Activated naive CD8-positive, alpha-beta T cell (primary cell): Measurements from ENCODE around the gene TRIM24.
A peak's percentile ranks its signal among the peaks of the same experiment; 100 is the strongest.

Source experiments
- H3K27ac Mint-ChIP-seq: one replicate; pipeline ENCODE4 v1.8.0; 2021; ENCODE audit warnings: mixed read lengths
- H3K27me3 Mint-ChIP-seq: one replicate; pipeline ENCODE4 v1.8.0; 2021; ENCODE audit warnings: mixed read lengths
- H3K36me3 Mint-ChIP-seq: one replicate; pipeline ENCODE4 v1.8.0; 2021; ENCODE audit warnings: mixed read lengths
- H3K4me1 Mint-ChIP-seq: one replicate; pipeline ENCODE4 v1.8.0; 2021; ENCODE audit warnings: low read depth, mixed read lengths
- H3K4me3 Mint-ChIP-seq: one replicate; pipeline ENCODE4 v1.8.0; 2021; ENCODE audit warnings: mild to moderate bottlenecking, mixed read lengths
- H3K9me3 Mint-ChIP-seq: one replicate; pipeline ENCODE4 v1.8.0; 2021; ENCODE audit warnings: low read depth, mixed read lengths

TRIM24 gene

GRCh38 chr7:138618506-138618905 is 158.4 kb downstream of the TRIM24 start:
- Mint-ChIP-seq H3K36me3 (no peaks in the 10 kb centered on the region), H3K4me3 (no peak overlapping the region), H3K27ac (no peak overlapping the region), H3K4me1 (peaks cover 5% of the 10 kb centered on the region), H3K27me3 (no peaks in the 10 kb centered on the region), H3K9me3 (no peaks in the 10 kb centered on the region)

GRCh38 chr7:138618933-138619332 is 158.9 kb downstream of the TRIM24 start:
- Mint-ChIP-seq H3K4me3 (no peak overlapping the region), H3K4me1 (peaks cover 2% of the 10 kb centered on the region), H3K36me3 (no peaks in the 10 kb centered on the region), H3K27me3 (no peaks in the 10 kb centered on the region), H3K27ac (no peak overlapping the region), H3K9me3 (no peaks in the 10 kb centered on the region)

GRCh38 chr7:138622841-138623240 is 162.8 kb downstream of the TRIM24 start:
- peaks cover 34% of the 10 kb centered on the region for H3K4me1 Mint-ChIP-seq
- H3K9me3 Mint-ChIP-seq, result no peaks in the 10 kb centered on the region
- no peaks in the 10 kb centered on the region for H3K27me3 Mint-ChIP-seq
- no peaks in the 10 kb centered on the region for H3K36me3 Mint-ChIP-seq
- H3K27ac Mint-ChIP-seq, result no peak overlapping the region
- no peak overlapping the region for H3K4me3 Mint-ChIP-seq

GRCh38 chr7:138625084-138625848 is 165.2 kb downstream of the TRIM24 start:
- peak overlapping the region; percentile 62 for H3K4me3 Mint-ChIP-seq
- H3K27ac Mint-ChIP-seq, result peak overlapping the region; percentile 79
- no peaks in the 10 kb centered on the region for H3K27me3 Mint-ChIP-seq
- H3K9me3 Mint-ChIP-seq, result no peaks in the 10 kb centered on the region
- H3K36me3 Mint-ChIP-seq, result no peaks in the 10 kb centered on the region
- peaks cover 42% of the 10 kb centered on the region for H3K4me1 Mint-ChIP-seq

- Mint-ChIP-seq H3K27ac (peak overlapping the region; percentile 79), H3K4me1 (peaks cover 45% of the 10 kb centered on the region), H3K4me3 (peak overlapping the region; percentile 62), H3K36me3 (no peaks in the 10 kb centered on the region), H3K9me3 (no peaks in the 10 kb centered on the region), H3K27me3 (no peaks in the 10 kb centered on the region)
Measured at GRCh38 chr7:138625849-138626230, 165.8 kb downstream of the TRIM24 start.

- no peak overlapping the region for H3K4me3 Mint-ChIP-seq
- H3K9me3 Mint-ChIP-seq, result no peaks in the 10 kb centered on the region
- no peaks in the 10 kb centered on the region for H3K27me3 Mint-ChIP-seq
- H3K27ac Mint-ChIP-seq, result peak overlapping the region; percentile 28
- H3K4me1 Mint-ChIP-seq, result peaks cover 45% of the 10 kb centered on the region
- no peaks in the 10 kb centered on the region for H3K36me3 Mint-ChIP-seq
Measured at GRCh38 chr7:138626846-138627245, 166.8 kb downstream of the TRIM24 start.

- Mint-ChIP-seq H3K27ac (peak overlapping the region; percentile 28), H3K4me3 (no peak overlapping the region), H3K27me3 (no peaks in the 10 kb centered on the region), H3K36me3 (no peaks in the 10 kb centered on the region), H3K9me3 (no peaks in the 10 kb centered on the region), H3K4me1 (peaks cover 47% of the 10 kb centered on the region)
Measured at GRCh38 chr7:138627361-138627760, 167.3 kb downstream of the TRIM24 start.

- H3K27ac Mint-ChIP-seq, result no peak overlapping the region
- no peak overlapping the region for H3K4me3 Mint-ChIP-seq
- H3K27me3 Mint-ChIP-seq, result no peaks in the 10 kb centered on the region
- H3K36me3 Mint-ChIP-seq, result no peaks in the 10 kb centered on the region
- H3K4me1 Mint-ChIP-seq, result peaks cover 44% of the 10 kb centered on the region
- no peaks in the 10 kb centered on the region for H3K9me3 Mint-ChIP-seq
Measured at GRCh38 chr7:138630059-138630610, 170.1 kb downstream of the TRIM24 start.

- H3K4me3 Mint-ChIP-seq, result no peak overlapping the region
- H3K9me3 Mint-ChIP-seq, result no peaks in the 10 kb centered on the region
- no peak overlapping the region for H3K27ac Mint-ChIP-seq
- H3K27me3 Mint-ChIP-seq, result no peaks in the 10 kb centered on the region
- peaks cover 23% of the 10 kb centered on the region for H3K4me1 Mint-ChIP-seq
- no peaks in the 10 kb centered on the region for H3K36me3 Mint-ChIP-seq
Measured at GRCh38 chr7:138632384-138632783, 172.3 kb downstream of the TRIM24 start.

GRCh38 chr7:138632826-138633602 is 173.0 kb downstream of the TRIM24 start:
- Mint-ChIP-seq H3K27me3 (no peaks in the 10 kb centered on the region), H3K36me3 (no peaks in the 10 kb centered on the region), H3K4me3 (no peak overlapping the region), H3K9me3 (no peaks in the 10 kb centered on the region), H3K27ac (no peak overlapping the region), H3K4me1 (peaks cover 23% of the 10 kb centered on the region)
